SJSA1 (cell line): ENCODE data around the gene WSB2. TPM values are rescaled to one million over a fixed set of nuclear protein-coding genes. Genes with fewer than 3 reads are reported as not detected.

Experiments
- total RNA-seq: library from RNA; depleted of rRNA; stranded (reverse); fragments of >200 nt; shearing (Covaris generic); gene quantifications from 2 replicates; pipeline ENCODE4 v1.2.3, GENCODE V29; 2014; rRNA removed

WSB2 gene
- total RNA-seq, 1 experiment from 2014 or later: 164 TPM

Other genes with a start within 250 kb of the WSB2 start
- 0.03 TPM in 1 of 2 replicates, not detected in the other for gene KSR2, start 92.2 kb downstream of the WSB2 start, total RNA-seq
- 21.5 and 47.6 TPM in 2 replicates for gene RFC5, start 44.5 kb downstream of the WSB2 start, total RNA-seq
- 11.8 and 14.6 TPM in 2 replicates for gene VSIG10, start 42.8 kb upstream of the WSB2 start, total RNA-seq
- gene PEBP1, start 74.9 kb upstream of the WSB2 start, total RNA-seq: 243 and 309 TPM in 2 replicates